MM.1S (cell line): ENCODE results near the gene CA4.
"Not testable (repeated sequence)": the region's sequence is repeated elsewhere in the genome, so short reads cannot be mapped to it uniquely, and the experiment has no call there.

Experiments used
- DNase-seq: peaks from one replicate; pipeline ENCODE4 v3.0.0-alpha.2; 2015
- H2AFZ ChIP-seq: fragments of 300-600 bp; sonication (generic); 2 replicates; pipeline ENCODE4 v1.6.0; 2016; ENCODE audit warnings: antibody characterized with exemption, low read length
- H3F3A ChIP-seq: fragments of 300-600 bp; sonication (generic); 2 replicates; pipeline ENCODE4 v1.6.1; 2016; ENCODE audit warnings: mild to moderate bottlenecking, antibody characterized with exemption, low read length, moderate library complexity, mixed read lengths; ENCODE audit not compliant: insufficient read depth
- H3K27ac ChIP-seq: fragments of 300-600 bp; sonication (generic); 2 replicates; pipeline ENCODE4 v1.5.1; 2016; ENCODE audit warnings: mild to moderate bottlenecking, low read length
- H3K27me3 ChIP-seq: fragments of 300-600 bp; sonication (generic); replicated peaks from 2 replicates; pipeline ENCODE4 v1.6.0; 2016; ENCODE audit warnings: low read length; ENCODE audit not compliant: insufficient read depth
- H3K36me3 ChIP-seq: fragments of 300-600 bp; sonication (generic); replicated peaks from 2 replicates; pipeline ENCODE4 v1.6.1; 2016; ENCODE audit warnings: mild to moderate bottlenecking, low read length, mixed read lengths; ENCODE audit not compliant: insufficient read depth
- H3K4me1 ChIP-seq: fragments of 300-600 bp; sonication (generic); 2 replicates; pipeline ENCODE4 v1.6.1; 2016; ENCODE audit warnings: low read length, mixed read lengths
- H3K4me2 ChIP-seq: fragments of 300-600 bp; sonication (generic); 2 replicates; pipeline ENCODE4 v1.6.0; 2016; ENCODE audit warnings: low read depth, low read length
- H3K4me3 ChIP-seq: fragments of 300-600 bp; sonication (generic); 2 replicates; pipeline ENCODE4 v1.5.1; 2016; ENCODE audit warnings: low read length, mixed read lengths
- H3K79me2 ChIP-seq: fragments of 300-600 bp; sonication (generic); 2 replicates; pipeline ENCODE4 v1.6.1; 2016; ENCODE audit warnings: mixed run types, low read length, mixed read lengths
- H3K9ac ChIP-seq: fragments of 300-600 bp; sonication (generic); 2 replicates; pipeline ENCODE4 v1.6.1; 2016; ENCODE audit warnings: low read length, mixed read lengths
- H3K9me2 ChIP-seq: fragments of 300-600 bp; sonication (generic); replicated peaks from 2 replicates; pipeline ENCODE4 v1.6.1; 2016; ENCODE audit warnings: mild to moderate bottlenecking, low read length, mixed read lengths; ENCODE audit not compliant: insufficient read depth
- H3K9me3 ChIP-seq: fragments of 300-600 bp; sonication (generic); replicated peaks from 2 replicates; pipeline ENCODE4 v1.6.1; 2016; ENCODE audit warnings: mild to moderate bottlenecking, low read length, mixed read lengths; ENCODE audit not compliant: insufficient read depth
- H4K20me1 ChIP-seq: fragments of 300-600 bp; sonication (generic); 2 replicates; pipeline ENCODE4 v1.6.1; 2016; ENCODE audit warnings: mild to moderate bottlenecking, low read length, moderate library complexity, mixed read lengths; ENCODE audit not compliant: insufficient read depth
- CTCF ChIP-seq: fragments of 300-600 bp; sonication (generic); IDR thresholded peaks from 2 replicates; pipeline ENCODE4 v1.5.1; 2016; ENCODE audit warnings: antibody characterized with exemption, low read length, mixed read lengths
- EZH2 ChIP-seq: fragments of 300-600 bp; sonication (generic); optimal IDR thresholded peaks from 2 replicates; pipeline ENCODE3; 2017; ENCODE audit warnings: low read depth, mild to moderate bottlenecking, antibody characterized with exemption, low read length, mixed read lengths
- EZH2phosphoT487 ChIP-seq: fragments of 300-600 bp; sonication (generic); IDR thresholded peaks from 2 replicates; pipeline ENCODE4 v1.6.1; 2018; ENCODE audit warnings: antibody characterized with exemption, low read length

CA4 gene

GRCh38 chr17:60171753-60172079, 21.9 kb downstream of the CA4 start:
- Histone ChIP-seq H3K9me3 (no peaks in the 10 kb centered on the region), H3K4me3 (no peak overlapping the region), H3F3A (no peaks in the 10 kb centered on the region), H3K36me3 (no peaks in the 10 kb centered on the region), H2AFZ (no peak overlapping the region), H4K20me1 (no peaks in the 10 kb centered on the region), H3K9me2 (no peaks in the 10 kb centered on the region), H3K4me1 (no peaks in the 10 kb centered on the region), H3K9ac (no peak overlapping the region), H3K79me2 (no peaks in the 10 kb centered on the region), H3K27ac (no peak overlapping the region), H3K27me3 (no peaks in the 10 kb centered on the region), H3K4me2 (no peak overlapping the region)
- TF ChIP-seq CTCF: no peak
- no peak for TF ChIP-seq EZH2phosphoT487
- TF ChIP-seq EZH2: no peak
- no peak for DNase-seq

- TF ChIP-seq CTCF: no peak
- TF ChIP-seq EZH2phosphoT487: no peak
- TF ChIP-seq EZH2: no peak
Observed at GRCh38 chr17:60173304-60173819, 23.6 kb downstream of the CA4 start.

GRCh38 chr17:60174035-60174434, 24.3 kb downstream of the CA4 start:
- Histone ChIP-seq H3K36me3 (no peaks in the 10 kb centered on the region), H3K27me3 (no peaks in the 10 kb centered on the region), H4K20me1 (no peaks in the 10 kb centered on the region), H3K27ac (no peak overlapping the region), H2AFZ (no peak overlapping the region), H3K79me2 (no peaks in the 10 kb centered on the region), H3K4me1 (no peaks in the 10 kb centered on the region), H3K4me2 (no peak overlapping the region), H3K9ac (no peak overlapping the region), H3F3A (no peaks in the 10 kb centered on the region), H3K9me3 (no peaks in the 10 kb centered on the region), H3K9me2 (no peaks in the 10 kb centered on the region), H3K4me3 (no peak overlapping the region)
- DNase-seq: no peak
- TF ChIP-seq CTCF (no peak), EZH2 (no peak)

More at GRCh38 chr17:60173304-60173819, 23.6 kb downstream of the CA4 start:
- Histone ChIP-seq H3F3A (no peaks in the 10 kb centered on the region), H3K27ac (no peak overlapping the region), H3K4me3 (no peak overlapping the region), H3K4me1 (no peaks in the 10 kb centered on the region), H3K27me3 (no peaks in the 10 kb centered on the region), H3K79me2 (no peaks in the 10 kb centered on the region), H3K4me2 (no peak overlapping the region), H3K9me3 (no peaks in the 10 kb centered on the region), H3K36me3 (no peaks in the 10 kb centered on the region), H3K9me2 (no peaks in the 10 kb centered on the region), H3K9ac (no peak overlapping the region), H4K20me1 (no peaks in the 10 kb centered on the region), H2AFZ (no peak overlapping the region)
- no peak for DNase-seq

GRCh38 chr17:60174767-60175166, 25.0 kb downstream of the CA4 start:
- H3K9me2 ChIP-seq, DNase-seq, H3K4me1 ChIP-seq, H3K27me3 ChIP-seq, H3F3A ChIP-seq, H3K9me3 ChIP-seq, H3K4me3 ChIP-seq, H3K9ac ChIP-seq, H3K79me2 ChIP-seq, H3K4me2 ChIP-seq, H3K27ac ChIP-seq, H4K20me1 ChIP-seq, H2AFZ ChIP-seq, H3K36me3 ChIP-seq: not testable (repeated sequence)

GRCh38 chr17:60176763-60177162, 27.0 kb downstream of the CA4 start:
- DNase-seq, H4K20me1 ChIP-seq: not testable (repeated sequence)

GRCh38 chr17:60178180-60178579, 28.4 kb downstream of the CA4 start:
- not testable (repeated sequence) for H3K79me2 ChIP-seq, H3K4me3 ChIP-seq, H4K20me1 ChIP-seq, H3K27ac ChIP-seq, H3F3A ChIP-seq, DNase-seq, H2AFZ ChIP-seq, H3K27me3 ChIP-seq, H3K9me2 ChIP-seq, H3K4me1 ChIP-seq, H3K4me2 ChIP-seq, H3K9me3 ChIP-seq, H3K9ac ChIP-seq, H3K36me3 ChIP-seq

More at GRCh38 chr17:60176763-60177162, 27.0 kb downstream of the CA4 start:
- H2AFZ ChIP-seq, H3K79me2 ChIP-seq, H3K9me2 ChIP-seq, H3K4me3 ChIP-seq, H3K9me3 ChIP-seq, H3K4me2 ChIP-seq, H3K27ac ChIP-seq, H3K36me3 ChIP-seq, H3K27me3 ChIP-seq, H3F3A ChIP-seq, H3K4me1 ChIP-seq, H3K9ac ChIP-seq: not testable (repeated sequence)
